GM19193 (cell line): ENCODE measurements around the gene AFDN.

Source experiments
- POLR2A ChIP-seq: IDR thresholded peaks from 4 replicates; pipeline ENCODE4 v1.6.1; 2011; ENCODE audit not compliant: insufficient read depth, insufficient read length; ENCODE audit errors: extremely low read depth

AFDN gene

DNA sequence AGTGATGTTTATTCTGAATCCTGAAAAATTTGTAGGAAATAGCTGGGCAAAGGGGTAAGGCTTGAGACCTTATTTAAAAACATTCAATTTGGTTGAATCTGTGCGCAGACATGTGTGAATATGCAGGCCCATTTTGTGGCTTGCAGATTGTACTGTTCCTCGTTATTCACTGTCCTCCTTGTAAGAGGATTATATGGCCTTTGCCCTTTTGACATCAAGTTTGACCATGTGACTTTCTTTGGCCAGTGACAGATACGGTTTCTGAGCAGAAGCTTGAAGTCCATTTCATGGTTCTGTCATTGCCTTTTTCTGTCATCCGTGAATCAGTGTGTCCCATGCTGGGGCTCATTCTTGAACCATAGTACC is 13.4 kb downstream of the AFDN start:
- TF ChIP-seq POLR2A = no peak

DNA sequence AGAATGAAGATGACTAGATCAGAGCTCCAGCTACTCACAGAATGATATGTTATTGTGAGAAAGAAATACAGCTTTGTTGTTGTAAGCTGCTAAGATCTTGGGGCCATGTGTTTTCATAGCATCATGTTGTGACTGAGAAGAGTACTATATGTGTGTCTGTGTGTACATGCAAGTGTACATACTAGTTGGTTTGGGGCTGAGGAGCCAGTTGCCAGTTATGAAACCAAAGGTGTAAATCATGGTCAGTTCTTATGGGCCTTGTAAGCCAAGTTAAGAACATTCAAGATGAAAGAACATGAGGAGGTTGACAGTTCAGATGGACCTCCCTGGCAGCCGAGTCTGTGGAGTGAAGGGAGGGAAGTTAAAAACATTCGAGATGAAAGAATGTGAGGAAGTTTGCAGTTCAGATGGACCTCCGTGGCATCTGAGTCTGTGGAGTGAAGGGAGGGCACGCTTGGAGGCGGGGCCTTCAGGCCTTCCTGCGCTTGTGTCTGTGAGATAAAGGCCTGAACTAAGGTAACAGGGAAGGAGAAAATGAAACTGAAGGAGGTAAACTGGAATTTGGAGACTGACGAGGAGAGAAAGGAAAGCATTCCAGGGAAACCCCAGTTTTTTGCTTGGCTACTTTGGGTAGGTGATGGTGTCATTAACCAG is 13.9 kb downstream of the AFDN start:
- TF ChIP-seq POLR2A = no peak

DNA sequence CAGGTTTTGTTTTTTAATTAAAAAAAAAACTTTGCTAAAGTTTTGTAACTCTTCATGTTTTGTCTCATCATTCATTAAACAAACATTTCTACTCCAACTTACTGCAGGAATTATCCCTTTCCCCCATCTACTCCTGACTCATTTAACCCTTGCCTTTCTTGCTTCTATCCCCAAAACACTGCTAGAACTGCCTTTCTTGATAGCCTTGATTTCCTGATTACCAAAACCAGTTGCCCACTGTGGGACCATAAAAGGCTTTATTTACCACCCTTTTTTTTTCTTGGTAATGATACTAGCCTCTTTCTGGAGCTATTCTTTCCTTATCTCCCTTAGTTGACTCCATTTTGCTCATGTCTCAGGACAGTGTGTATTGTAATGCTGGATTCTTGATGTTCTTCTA is 15.3 kb downstream of the AFDN start:
- TF ChIP-seq POLR2A = no peak

GRCh38 chr6:167842457-167842856 is 15.7 kb downstream of the AFDN start:
- no peak for TF ChIP-seq POLR2A

- no peak for TF ChIP-seq POLR2A
These were observed 16.3 kb downstream of the AFDN start for GRCh38 chr6:167843023-167843422.

GRCh38 chr6:167845856-167846255 is 19.1 kb downstream of the AFDN start:
- no peak for TF ChIP-seq POLR2A

DNA sequence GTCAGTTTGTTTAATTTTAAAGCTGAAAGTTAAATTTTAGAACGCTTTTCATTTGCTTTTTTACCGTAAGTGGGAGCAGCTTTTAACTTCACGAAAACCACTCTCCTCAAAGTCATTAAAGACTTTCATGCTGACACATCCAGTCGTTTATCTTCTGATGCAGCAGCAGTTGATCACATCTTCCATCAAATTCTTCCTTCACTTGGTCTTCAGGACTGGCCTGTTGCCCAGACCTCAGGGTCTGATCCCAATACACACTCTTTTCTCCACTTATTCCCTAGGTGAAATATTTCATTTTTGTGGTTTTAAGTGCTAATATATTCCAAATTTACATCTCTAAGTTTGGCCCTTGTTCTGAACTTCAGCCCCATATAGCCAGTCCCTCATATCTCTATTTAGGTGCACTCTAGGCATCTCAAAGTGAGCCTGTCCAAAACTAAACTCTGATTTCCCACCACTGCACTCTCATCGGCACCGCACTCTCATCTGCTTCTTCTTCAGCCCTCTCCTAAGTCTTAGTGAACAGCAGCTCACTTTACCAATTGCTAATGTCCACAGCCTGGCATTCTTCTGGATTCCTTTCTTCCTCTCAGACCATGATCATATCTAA is 20.4 kb downstream of the AFDN start:
- no peak for TF ChIP-seq POLR2A

GRCh38 chr6:167847936-167848335 is 21.2 kb downstream of the AFDN start:
- no peak for TF ChIP-seq POLR2A

DNA sequence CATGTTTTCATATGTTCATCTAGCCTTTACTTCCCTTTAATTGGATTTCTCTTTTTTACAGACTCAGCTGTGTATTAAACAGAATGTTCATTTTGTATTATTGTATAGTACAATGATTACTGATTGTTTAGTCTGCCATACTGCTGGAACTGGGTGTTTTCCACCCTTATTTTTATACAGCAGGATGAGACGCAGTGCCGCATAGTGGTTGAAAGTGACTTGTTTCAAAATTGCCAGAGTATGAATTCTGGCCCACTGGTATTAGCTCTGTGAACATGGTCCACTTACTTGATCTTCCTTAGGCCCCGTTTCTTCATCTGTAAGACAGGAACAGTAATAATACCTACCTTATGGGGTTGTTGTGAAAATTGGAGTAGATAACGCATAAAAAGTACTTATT is 22.1 kb downstream of the AFDN start:
- TF ChIP-seq POLR2A = no peak

- TF ChIP-seq POLR2A = no peak
These were observed 23.2 kb downstream of the AFDN start for GRCh38 chr6:167849846-167850459.

DNA sequence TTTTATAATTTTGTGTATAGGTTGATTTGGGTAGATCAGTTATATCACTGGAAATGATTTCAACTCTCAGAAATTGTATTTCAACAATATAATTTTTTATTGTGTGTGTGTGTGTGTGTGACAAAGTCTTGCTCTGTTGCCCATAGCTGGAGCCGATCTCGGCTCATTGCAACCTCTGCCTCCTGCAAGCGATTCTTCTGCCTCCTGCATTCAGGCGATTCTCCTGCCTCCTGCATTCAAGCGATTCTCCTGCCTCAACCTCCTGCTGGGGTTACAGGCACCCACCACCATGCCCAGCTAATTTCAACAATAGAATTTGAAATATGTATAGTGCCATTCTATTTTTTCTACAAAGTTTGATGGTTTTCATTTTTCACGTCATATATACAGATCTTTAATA is 24.1 kb downstream of the AFDN start:
- no peak for TF ChIP-seq POLR2A

DNA sequence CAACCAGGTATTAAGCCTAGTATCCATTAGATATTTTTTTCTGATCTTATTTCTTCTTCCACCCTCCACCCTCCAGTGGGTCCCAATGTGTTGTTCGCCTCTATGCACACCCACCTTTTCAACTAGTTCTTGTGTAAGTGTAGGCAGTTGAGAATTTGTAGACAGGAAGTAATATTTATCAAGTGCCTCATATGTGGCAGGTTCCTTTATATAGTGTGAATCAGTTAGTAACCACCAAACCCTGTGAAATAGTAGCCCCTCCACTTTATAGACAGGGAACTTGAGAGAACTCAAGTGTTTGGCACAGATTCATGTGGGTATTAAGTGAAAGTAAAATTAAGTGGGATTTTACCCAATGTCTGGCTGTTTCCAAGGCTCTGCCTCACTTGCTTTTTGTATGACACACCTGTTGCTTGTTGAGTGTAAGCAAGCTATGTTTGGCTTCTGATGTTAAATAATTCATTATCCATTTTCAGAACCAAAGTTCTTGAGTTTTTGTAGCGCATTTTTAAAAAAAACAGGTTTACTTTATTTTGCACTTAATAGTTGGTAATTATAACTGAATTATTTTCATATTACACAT is 24.8 kb downstream of the AFDN start:
- no peak for TF ChIP-seq POLR2A

- no peak for TF ChIP-seq POLR2A
These were observed 29.2 kb downstream of the AFDN start for GRCh38 chr6:167855825-167856425.

GRCh38 chr6:167856474-167856873 is 29.8 kb downstream of the AFDN start:
- no peak for TF ChIP-seq POLR2A

GRCh38 chr6:167856999-167857660 is 30.4 kb downstream of the AFDN start:
- no peak for TF ChIP-seq POLR2A
